CD4-positive, alpha-beta T cell treated with Interleukin-17A for 1 hour (primary cell): ENCODE data around the gene DNAJC27.

ENCODE experiments used
- DNase-seq: peaks from one replicate; pipeline ENCODE4 v3.0.0-alpha.2; 2020

The DNAJC27 gene

GRCh38 chr2:24903161-24904103 lies 68.3 kb downstream of the DNAJC27 start:
- DNase-seq, result no peak

- DNase-seq, result no peak
Observed at GRCh38 chr2:24899361-24899910, 72.3 kb downstream of the DNAJC27 start.

- DNase-seq, result no peak
Observed at GRCh38 chr2:24898122-24899109, 73.3 kb downstream of the DNAJC27 start.

- DNase-seq, result no peak
Observed at GRCh38 chr2:24894750-24895149, 77.0 kb downstream of the DNAJC27 start.

- no peak for DNase-seq
Observed at GRCh38 chr2:24893934-24894333, 77.8 kb downstream of the DNAJC27 start.
